Activated B cell treated with CpG ODN at 0.5 μM for 24 hours (primary cell): ENCODE data around the gene SLC6A9. TPM values are rescaled to one million over a fixed set of nuclear protein-coding genes. Genes with fewer than 3 reads are reported as not detected.

Experiments
- ATAC-seq: fragments of 200-7000 bp; cut with Tn5 transposase; one replicate; pipeline ENCODE4 v1.10.0; 2021; ENCODE audit warnings: low read depth, mild to moderate bottlenecking, moderate library complexity
- CTCF ChIA-PET: fragments of 350-600 bp; sonication (Branson Sonifier 250); formaldehyde crosslinking; loops from one replicate; lab custom pipeline; 2021; ENCODE audit warnings: antibody characterized with exemption; lab: Charles Lee
- POLR2A ChIA-PET: fragments of 350-600 bp; sonication (Branson Sonifier 250); formaldehyde crosslinking; loops from one replicate; lab custom pipeline; 2021; ENCODE audit warnings: antibody characterized with exemption; lab: Charles Lee
- DNase-seq: peaks from one replicate; pipeline ENCODE4 v3.0.0; 2022
- H3K27ac Mint-ChIP-seq: one replicate; pipeline ENCODE4 v1.8.0; 2020; ENCODE audit warnings: mixed read lengths
- H3K27me3 Mint-ChIP-seq: one replicate; pipeline ENCODE4 v1.8.0; 2021; ENCODE audit warnings: mixed read lengths
- H3K36me3 Mint-ChIP-seq: one replicate; pipeline ENCODE4 v1.8.0; 2021; ENCODE audit warnings: low read depth, mixed read lengths
- H3K4me1 Mint-ChIP-seq: one replicate; pipeline ENCODE4 v1.8.0; 2021; ENCODE audit warnings: mixed read lengths
- H3K4me3 Mint-ChIP-seq: one replicate; pipeline ENCODE4 v1.8.0; 2020; ENCODE audit warnings: mild to moderate bottlenecking, mixed read lengths
- H3K9me3 Mint-ChIP-seq: one replicate; pipeline ENCODE4 v1.8.0; 2020; ENCODE audit warnings: mixed read lengths
- CTCF ChIP-seq: fragments of 200-600 bp; IDR thresholded peaks from one replicate; pipeline ENCODE4 v1.8.0; 2022; ENCODE audit warnings: antibody characterized with exemption, mild to moderate bottlenecking
- intact Hi-C: fragments of 100-400 bp; cut with micrococcal nuclease; formaldehyde crosslinking; loops from one replicate; pipeline ENCODE4 v1.15.1; 2024
- total RNA-seq: library from RNA; stranded (reverse); gene quantifications from 2 replicates; pipeline ENCODE4 v1.2.3, GENCODE V29; 2022

Gene SLC6A9
- total RNA-seq, 1 donor from 2014 or later: 10.4 TPM

- POLR2A ChIA-PET: no interaction called here
- TF ChIP-seq CTCF: no peak
- Mint-ChIP-seq H3K36me3 (peaks cover 37% of the 10 kb centered on the region), H3K4me3 (peak overlapping the region; percentile 92), H3K4me1 (peaks cover 58% of the 10 kb centered on the region), H3K9me3 (no peaks in the 10 kb centered on the region), H3K27me3 (no peaks in the 10 kb centered on the region), H3K27ac (peak overlapping the region; percentile 31)
- intact Hi-C loops: loop anchor here (10.0 kb wide), 4 partner anchors 237 to 1643 kb away; partner anchors contain the start of genes CDC20, DMAP1, FOXJ3 and PPCS
- CTCF ChIA-PET: no interaction called here
- ATAC-seq (no peak), DNase-seq (no peak)
Observed at GRCh38 chr1:43977376-43978263, 53.6 kb downstream of the SLC6A9 start.

GRCh38 chr1:43976890-43977289 lies 54.4 kb downstream of the SLC6A9 start:
- no peak for ATAC-seq
- no peak for DNase-seq
- peak overlapping the region; percentile 37 for H3K27ac Mint-ChIP-seq
- TF ChIP-seq CTCF: no peak
- ChIA-PET CTCF (no interaction called here), POLR2A (interaction anchor here (3.3 kb wide), 1 partner anchor 15 kb away, joined by 23 read pairs; the partner anchor contains the start of gene CCDC24)
- peaks cover 58% of the 10 kb centered on the region for H3K4me1 Mint-ChIP-seq
- H3K9me3 Mint-ChIP-seq: no peaks in the 10 kb centered on the region
- H3K4me3 Mint-ChIP-seq: peak overlapping the region; percentile 92
- intact Hi-C loops: loop anchor here (10.0 kb wide), 4 partner anchors 238 to 1642 kb away; partner anchors contain the start of genes CDC20, DMAP1, FOXJ3 and PPCS
- peaks cover 44% of the 10 kb centered on the region for H3K36me3 Mint-ChIP-seq
- no peaks in the 10 kb centered on the region for H3K27me3 Mint-ChIP-seq

GRCh38 chr1:43976045-43976444 lies 55.2 kb downstream of the SLC6A9 start:
- ChIA-PET CTCF (no interaction called here), POLR2A (interaction anchor here (1.7 to 3.3 kb wide), 5 partner anchors 13 to 237 kb away, joined by 5 to 23 read pairs (median 12); partner anchors contain the start of genes CCDC24, DMAP1, IPO13 and SLC6A9)
- no peaks in the 10 kb centered on the region for H3K27me3 Mint-ChIP-seq
- intact Hi-C loops: loop anchor here (10.0 kb wide), 4 partner anchors 239 to 1641 kb away; partner anchors contain the start of genes CDC20, DMAP1, FOXJ3 and PPCS
- no peak for TF ChIP-seq CTCF
- peaks cover 60% of the 10 kb centered on the region for H3K4me1 Mint-ChIP-seq
- ATAC-seq: no peak
- no peaks in the 10 kb centered on the region for H3K9me3 Mint-ChIP-seq
- DNase-seq: no peak
- peak overlapping the region; percentile 92 for H3K4me3 Mint-ChIP-seq
- H3K27ac Mint-ChIP-seq: peak overlapping the region; percentile 91
- H3K36me3 Mint-ChIP-seq: peaks cover 45% of the 10 kb centered on the region

GRCh38 chr1:43975249-43975961 lies 55.9 kb downstream of the SLC6A9 start:
- H3K36me3 Mint-ChIP-seq: peaks cover 47% of the 10 kb centered on the region
- peak overlapping the region; percentile 92 for H3K4me3 Mint-ChIP-seq
- TF ChIP-seq CTCF: no peak
- H3K4me1 Mint-ChIP-seq: peaks cover 62% of the 10 kb centered on the region
- intact Hi-C loops: loop anchor here (10.0 kb wide), 4 partner anchors 239 to 1641 kb away; partner anchors contain the start of genes CDC20, DMAP1, FOXJ3 and PPCS
- POLR2A ChIA-PET: interaction anchor here (0.5 to 3.3 kb wide), 15 partner anchors 9 to 325 kb away, joined by 3 to 23 read pairs (median 5); partner anchors contain the start of genes CCDC24, DMAP1, IPO13 and KDM4A
- ATAC-seq (peak; percentile 19), DNase-seq (peak; percentile 49)
- no peaks in the 10 kb centered on the region for H3K9me3 Mint-ChIP-seq
- H3K27ac Mint-ChIP-seq: peak overlapping the region; percentile 91
- H3K27me3 Mint-ChIP-seq: no peaks in the 10 kb centered on the region
- CTCF ChIA-PET: interaction anchor here (0.7 kb wide), 1 partner anchor 62 kb away, joined by 3 read pairs; no protein-coding TSS in a partner anchor
